ENCODE results near the gene ITIH3. TPM values are rescaled to one million over a fixed set of nuclear protein-coding genes. Genes with fewer than 3 reads are reported as not detected.

ITIH3 gene
- total RNA-seq, 4 donors from 2014 or later, result 0.89 to 12.8 (median 1.4) TPM

DNA sequence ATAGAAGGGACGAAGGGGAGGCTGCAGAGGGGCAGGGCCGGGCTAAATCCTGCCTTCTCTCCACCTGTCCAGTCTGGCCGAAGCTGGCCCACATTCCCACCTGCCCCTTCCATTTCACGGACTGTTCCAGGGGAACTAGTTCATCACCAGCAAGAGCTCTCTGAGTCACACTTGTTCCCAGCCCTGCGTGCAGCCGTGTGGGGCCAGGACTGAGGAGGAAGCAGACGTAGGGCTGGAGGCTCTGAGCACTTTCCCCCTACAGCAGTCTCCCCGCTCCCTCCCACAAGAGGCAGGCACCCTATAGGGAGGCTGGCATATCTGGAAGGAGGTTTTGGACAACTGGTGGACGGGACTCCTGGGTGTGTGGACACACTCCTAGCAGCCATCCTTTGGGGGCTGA, 32.8 kb downstream of the ITIH3 start:
- 66 to 72% methylated on average over 8 to 9 of the region's 9 CpGs for WGBS, 2 donors
- H3K4me3 ChIP-seq (replicated peaks in 1 of 3), result no peak overlapping the region

DNA sequence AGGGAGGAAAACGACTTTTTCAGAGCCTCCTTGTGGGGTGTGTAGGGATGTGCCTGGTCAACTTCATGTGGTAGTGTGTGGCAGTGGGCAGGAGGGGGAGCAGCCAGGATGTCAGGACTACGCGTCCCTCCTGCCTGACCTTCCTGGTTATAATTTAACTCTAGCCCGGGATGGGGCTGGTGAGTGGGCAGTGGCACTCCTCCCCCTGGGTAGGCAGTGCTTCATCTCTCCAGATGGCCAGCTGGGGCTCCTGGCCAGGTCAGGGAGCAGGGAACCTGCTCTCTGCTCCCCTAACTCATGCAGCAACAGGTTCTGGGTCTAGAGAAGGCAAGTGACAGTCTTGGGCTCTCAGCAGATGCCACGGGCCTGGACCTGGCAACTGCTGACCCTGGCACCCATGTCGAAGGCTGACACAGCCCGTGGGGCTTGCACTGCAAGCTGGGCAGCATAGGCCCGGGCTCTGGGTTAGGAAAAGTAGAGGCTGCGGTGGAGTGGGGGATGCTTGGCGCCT, 33.3 kb downstream of the ITIH3 start:
- H3K27ac ChIP-seq, result no peak overlapping the region
- no peak overlapping the region for H3K4me3 ChIP-seq (replicated peaks in 1 of 3)
- H3K27me3 ChIP-seq, result no peaks in the 10 kb centered on the region
- no peak for DNase-seq
- 59 to 87% methylated on average over 7 to 8 of the region's 10 CpGs for WGBS, 2 donors
- no peaks in the 10 kb centered on the region for H3K36me3 ChIP-seq
- peaks cover 0 to 4% of the 10 kb centered on the region in 2 donors for H3K4me1 ChIP-seq
- intact Hi-C loops (cut with DNase I), result no loop called here
- H3K9me3 ChIP-seq, result no peaks in the 10 kb centered on the region
- TF ChIP-seq, protein P1, sequence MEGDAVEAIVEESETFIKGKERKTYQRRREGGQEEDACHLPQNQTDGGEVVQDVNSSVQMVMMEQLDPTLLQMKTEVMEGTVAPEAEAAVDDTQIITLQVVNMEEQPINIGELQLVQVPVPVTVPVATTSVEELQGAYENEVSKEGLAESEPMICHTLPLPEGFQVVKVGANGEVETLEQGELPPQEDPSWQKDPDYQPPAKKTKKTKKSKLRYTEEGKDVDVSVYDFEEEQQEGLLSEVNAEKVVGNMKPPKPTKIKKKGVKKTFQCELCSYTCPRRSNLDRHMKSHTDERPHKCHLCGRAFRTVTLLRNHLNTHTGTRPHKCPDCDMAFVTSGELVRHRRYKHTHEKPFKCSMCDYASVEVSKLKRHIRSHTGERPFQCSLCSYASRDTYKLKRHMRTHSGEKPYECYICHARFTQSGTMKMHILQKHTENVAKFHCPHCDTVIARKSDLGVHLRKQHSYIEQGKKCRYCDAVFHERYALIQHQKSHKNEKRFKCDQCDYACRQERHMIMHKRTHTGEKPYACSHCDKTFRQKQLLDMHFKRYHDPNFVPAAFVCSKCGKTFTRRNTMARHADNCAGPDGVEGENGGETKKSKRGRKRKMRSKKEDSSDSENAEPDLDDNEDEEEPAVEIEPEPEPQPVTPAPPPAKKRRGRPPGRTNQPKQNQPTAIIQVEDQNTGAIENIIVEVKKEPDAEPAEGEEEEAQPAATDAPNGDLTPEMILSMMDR (IDR thresholded peaks at IDR 0.05), result no peak
- TF ChIP-seq POLR2A (IDR thresholded peaks at IDR 0.05), result no peak

More for the DNA sequence above, 32.8 kb downstream of the ITIH3 start:
- Histone ChIP-seq H3K9me3 (no peaks in the 10 kb centered on the region), H3K27me3 (no peaks in the 10 kb centered on the region), H3K4me1 (peaks cover 0 to 4% of the 10 kb centered on the region in 2 donors), H3K27ac (no peak overlapping the region), H3K36me3 (no peaks in the 10 kb centered on the region)
- no peak for DNase-seq
- no peak for TF ChIP-seq POLR2A (IDR thresholded peaks at IDR 0.05)
- TF ChIP-seq, protein P1 (IDR thresholded peaks at IDR 0.05), result no peak
- intact Hi-C loops (cut with DNase I), result no loop called here

GRCh38 chr3:52829482-52829881, 34.9 kb downstream of the ITIH3 start:
- Histone ChIP-seq H3K9me3 (no peaks in the 10 kb centered on the region), H3K36me3 (no peaks in the 10 kb centered on the region), H3K4me1 (peaks cover 0 to 4% of the 10 kb centered on the region in 2 donors), H3K27ac (no peak overlapping the region), H3K4me3 (replicated peaks in 1 of 3) (no peak overlapping the region), H3K27me3 (no peaks in the 10 kb centered on the region)
- no peak for TF ChIP-seq POLR2A (IDR thresholded peaks at IDR 0.05)
- TF ChIP-seq, protein P1 (IDR thresholded peaks at IDR 0.05), result no peak
- 90 to 93% methylated on average over 3 of the region's 3 CpGs for WGBS, 2 donors
- DNase-seq, result no peak
- intact Hi-C loops (cut with DNase I), result no loop called here

- no peak for DNase-seq
- Histone ChIP-seq H3K36me3 (no peaks in the 10 kb centered on the region), H3K4me1 (peaks cover 0 to 4% of the 10 kb centered on the region in 2 donors), H3K27me3 (no peaks in the 10 kb centered on the region), H3K9me3 (no peaks in the 10 kb centered on the region), H3K4me3 (replicated peaks in 1 of 3) (no peak overlapping the region), H3K27ac (no peak overlapping the region)
- intact Hi-C loops (cut with DNase I), result no loop called here
- TF ChIP-seq, protein P1 (IDR thresholded peaks at IDR 0.05), result no peak
- TF ChIP-seq POLR2A (IDR thresholded peaks at IDR 0.05), result no peak
- 92 to 94% methylated on average over 9 to 10 of the region's 10 CpGs for WGBS, 2 donors
Measured at GRCh38 chr3:52829906-52830463, 35.4 kb downstream of the ITIH3 start.

DNA sequence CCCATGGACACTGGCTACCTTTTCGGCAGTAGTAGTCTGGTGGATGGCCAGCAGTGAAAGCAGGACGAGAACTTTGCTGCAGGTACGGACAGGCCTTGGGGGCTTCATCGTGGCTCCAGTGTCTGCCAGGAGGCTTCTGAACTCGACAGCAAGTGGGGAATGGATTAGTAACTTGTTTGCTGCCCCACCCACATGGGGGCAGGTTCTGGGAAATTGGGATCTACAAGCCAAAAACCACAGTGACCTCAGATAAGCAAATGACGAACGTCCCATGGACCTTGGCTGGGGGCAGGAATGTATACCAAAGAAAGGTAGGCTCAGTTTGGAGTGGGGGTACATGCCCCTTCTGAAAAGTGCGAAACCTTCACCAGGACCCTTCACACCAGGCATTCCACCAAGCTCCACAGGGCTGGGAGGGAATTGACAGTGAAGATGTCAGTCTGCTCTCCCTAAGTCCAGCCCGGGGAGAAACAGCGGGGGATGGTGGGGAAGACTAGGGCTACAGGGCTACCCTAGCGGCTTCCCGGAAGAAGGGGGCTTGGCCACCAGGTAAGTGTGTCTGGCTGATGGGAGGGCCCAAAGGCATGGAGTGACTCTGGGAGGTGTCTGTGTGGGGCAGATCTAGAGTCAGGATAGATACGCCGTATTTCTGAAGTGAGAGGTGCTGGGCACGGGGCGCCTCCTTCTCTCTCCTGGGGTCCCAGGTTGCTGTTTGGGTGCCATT, 36.1 kb downstream of the ITIH3 start, which contains the start of gene ITIH4:
Gene ITIH4, minus strand, starts transcription at position 138 of the 724 bp plus-strand sequence. Its CDS starts 30 bp downstream, at position 108.
- TF ChIP-seq, protein P1 (IDR thresholded peaks at IDR 0.05), result no peak
- no peak for TF ChIP-seq POLR2A (IDR thresholded peaks at IDR 0.05)
- DNase-seq, result no peak
- Histone ChIP-seq H3K4me3 (replicated peaks in 1 of 3) (no peak within 1 kb of the TSS), H3K27ac (no peak within 1 kb of the TSS), H3K27me3 (no peaks in the 10 kb centered on the region), H3K4me1 (peaks cover 0 to 4% of the 10 kb centered on the region in 2 donors), H3K9me3 (no peaks in the 10 kb centered on the region), H3K36me3 (no peaks in the 10 kb centered on the region)
- intact Hi-C loops (cut with DNase I), result no loop called here
- 76 to 86% methylated on average over 15 to 16 of the region's 16 CpGs for WGBS, 2 donors
